GM18520 (cell line): ENCODE results near the gene QRFP.

ENCODE experiments used
- ATAC-seq: cut with Tn5 transposase; IDR thresholded peaks from one replicate; pipeline ENCODE4 v1.9.1; 2021; ENCODE audit not compliant: unreplicated experiment

Gene QRFP

DNA sequence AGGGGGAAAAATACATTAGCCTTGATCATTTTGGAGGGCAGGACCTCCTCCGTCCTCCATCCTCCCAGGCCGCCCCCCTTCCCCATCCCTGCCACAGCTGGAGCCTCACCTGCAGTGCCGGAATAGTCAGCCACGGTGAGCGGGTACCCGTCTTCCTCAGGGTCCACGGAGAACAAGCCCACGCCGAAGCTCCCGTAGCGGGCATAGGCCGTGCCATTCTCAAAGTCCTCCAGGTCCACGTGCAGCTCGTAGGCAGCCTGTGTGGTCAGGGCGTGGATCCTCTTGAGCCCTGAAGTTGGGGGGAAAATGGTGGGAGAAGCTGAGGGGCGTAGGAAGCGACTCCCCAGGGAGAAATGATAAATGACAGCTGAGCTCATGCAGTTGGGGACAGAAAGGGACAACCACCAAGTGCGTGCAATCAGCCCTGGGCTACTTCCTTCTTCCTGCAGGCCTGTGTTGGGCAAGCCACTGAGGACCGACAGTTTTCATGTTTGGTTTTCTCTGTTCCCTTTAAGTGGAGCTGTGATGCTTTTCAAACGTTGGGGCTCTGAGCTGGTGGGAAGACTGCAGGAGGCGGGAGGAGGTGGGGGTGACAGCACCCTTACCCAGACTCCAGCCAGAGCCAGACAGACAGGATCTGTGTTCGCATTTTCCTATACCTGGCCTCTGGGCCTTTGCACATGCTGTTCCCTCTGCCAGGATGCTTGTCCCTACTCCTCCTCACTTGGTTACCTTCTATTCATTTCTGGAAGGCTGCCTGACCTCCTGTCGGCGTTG, 8.7 kb upstream of the QRFP start:
- no peak for ATAC-seq

DNA sequence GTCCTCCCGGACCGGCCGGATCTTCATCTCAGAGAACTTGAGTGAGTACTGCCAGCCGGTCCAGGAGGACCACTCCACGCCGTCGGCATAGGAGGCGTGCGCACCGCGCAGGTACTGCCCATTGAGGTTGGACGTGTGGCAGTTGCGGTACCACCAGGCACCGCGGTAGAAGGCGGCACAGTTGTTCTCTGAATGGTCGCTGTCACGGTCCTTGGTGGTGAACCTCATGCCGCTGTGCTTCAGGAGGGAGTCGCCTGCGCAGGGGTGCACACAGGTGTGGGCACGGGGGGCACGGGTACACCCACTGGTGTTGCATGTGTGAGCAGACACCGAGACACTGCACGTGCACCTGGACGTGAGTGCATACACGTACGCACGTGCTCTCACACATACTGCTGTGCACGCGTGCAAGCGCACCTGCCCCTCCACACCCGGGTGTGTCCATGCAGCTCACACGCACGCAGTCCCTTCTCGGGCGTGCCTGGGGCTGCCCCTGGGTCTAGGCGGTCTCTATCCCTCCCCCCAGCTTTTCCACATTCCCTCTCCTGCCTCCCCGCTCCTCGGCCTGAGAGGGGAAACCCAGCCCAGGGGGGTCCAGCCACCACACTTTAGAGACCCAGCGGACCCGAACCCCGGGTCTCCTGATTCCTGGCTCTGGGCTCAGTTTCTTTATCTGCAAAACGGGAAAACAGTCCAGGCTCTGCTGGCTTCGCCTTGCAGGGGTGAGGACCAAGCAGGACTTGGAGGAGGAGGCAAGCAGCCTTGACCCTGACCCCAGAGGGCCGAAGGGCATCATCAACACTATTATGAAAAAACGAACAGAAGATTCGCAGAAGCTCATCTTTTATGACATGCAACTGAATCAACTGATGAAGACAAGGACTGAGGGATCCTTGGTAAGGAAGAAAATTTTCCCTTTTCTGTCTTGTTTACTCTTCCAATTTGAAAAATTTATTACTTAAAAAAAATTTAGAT, 7.7 kb upstream of the QRFP start:
- ATAC-seq: no peak

- ATAC-seq: no peak
These were observed 6.8 kb upstream of the QRFP start for GRCh38 chr9:130903194-130904069.

- ATAC-seq: no peak
These were observed 5.9 kb upstream of the QRFP start for GRCh38 chr9:130902204-130903185.

DNA sequence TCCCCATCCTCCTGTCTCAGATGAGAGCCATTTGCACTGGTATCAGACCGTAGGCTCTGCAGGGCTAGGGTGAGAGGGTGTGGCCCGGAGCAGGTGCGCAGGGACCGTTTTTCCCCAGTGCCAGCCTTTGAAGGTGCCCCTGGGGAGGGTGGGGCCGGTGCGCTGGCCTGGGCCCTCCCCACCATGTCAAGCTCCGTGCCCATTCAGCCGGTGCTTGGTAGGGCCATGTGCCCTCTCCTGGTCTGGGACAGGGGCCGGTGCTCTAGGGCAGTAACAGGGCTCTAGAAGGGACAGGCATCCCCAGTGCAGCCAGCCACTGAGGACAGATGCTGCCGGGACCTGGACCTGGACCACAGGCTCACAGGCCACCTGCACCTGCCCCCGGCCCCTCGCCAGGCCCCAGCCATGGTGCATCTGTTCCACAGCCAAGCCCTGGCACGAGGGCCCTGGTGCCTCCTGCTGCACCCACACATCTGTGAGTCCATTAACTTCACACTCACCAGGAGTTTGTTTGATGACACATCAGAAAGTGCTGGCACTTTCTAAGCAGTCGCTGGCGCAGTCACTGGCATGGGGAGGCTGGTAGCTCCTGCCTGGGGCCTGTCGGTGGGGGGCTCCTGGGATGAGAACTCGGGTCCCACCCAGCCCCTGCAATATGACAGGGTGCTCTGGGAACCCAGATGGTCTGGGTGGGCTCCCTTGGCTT, 5.0 kb upstream of the QRFP start:
- ATAC-seq: no peak

DNA sequence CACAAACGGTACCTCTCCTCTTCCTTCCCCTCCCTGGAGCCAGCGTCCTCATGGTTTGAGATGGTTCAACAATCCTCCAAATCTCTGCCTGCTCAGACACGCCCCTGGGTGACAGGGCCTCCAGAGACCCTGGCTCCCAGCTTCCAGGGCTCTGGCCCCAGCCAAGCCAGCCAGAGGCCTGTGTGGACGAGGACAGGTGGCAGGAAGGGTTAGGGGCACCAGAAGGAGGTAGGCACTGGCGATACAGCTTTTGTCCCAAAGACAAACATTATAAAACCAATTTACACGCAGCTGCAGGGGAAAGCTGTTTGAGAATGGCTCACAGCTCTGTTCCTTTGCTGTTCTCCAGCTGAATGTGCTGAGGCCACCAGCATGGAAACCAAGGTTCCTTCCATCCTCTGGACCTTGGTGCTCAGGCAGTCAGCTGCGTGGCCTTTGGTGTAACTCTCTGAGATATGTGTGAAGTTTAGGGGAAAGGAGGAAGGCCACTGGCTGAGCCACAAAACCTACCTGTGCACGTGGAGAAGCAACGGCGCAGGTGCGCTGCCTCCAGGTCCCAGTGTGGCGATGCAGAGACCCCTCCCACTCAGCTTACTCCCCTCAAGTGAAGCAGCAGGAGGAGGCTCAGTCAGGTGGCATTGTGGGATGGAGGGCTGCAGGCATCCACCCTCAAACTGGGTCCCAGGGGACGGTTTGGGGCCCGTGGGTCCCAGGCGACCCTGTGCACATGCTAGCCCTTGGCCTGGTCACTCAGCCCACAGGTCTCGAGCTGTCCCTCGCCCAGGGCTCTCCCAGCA, 4.3 kb upstream of the QRFP start:
- no peak for ATAC-seq

GRCh38 chr9:130899051-130899748, 2.6 kb upstream of the QRFP start:
- no peak for ATAC-seq

DNA sequence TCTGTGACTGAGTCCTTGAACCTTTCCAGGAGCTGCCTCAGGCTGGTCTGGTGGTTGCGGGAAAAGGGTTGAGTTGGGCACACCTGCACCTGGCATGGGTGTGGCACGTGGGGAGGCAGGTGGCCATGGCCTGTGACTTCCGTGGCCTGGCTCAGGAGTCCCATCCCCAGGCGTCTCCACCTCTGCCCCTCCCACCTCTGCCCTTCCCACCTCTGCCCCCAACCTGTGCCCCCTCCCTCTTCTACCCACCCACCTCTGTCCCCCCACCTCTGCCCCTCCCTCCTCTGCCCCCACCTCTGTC, 1.9 kb upstream of the QRFP start:
- no peak for ATAC-seq

DNA sequence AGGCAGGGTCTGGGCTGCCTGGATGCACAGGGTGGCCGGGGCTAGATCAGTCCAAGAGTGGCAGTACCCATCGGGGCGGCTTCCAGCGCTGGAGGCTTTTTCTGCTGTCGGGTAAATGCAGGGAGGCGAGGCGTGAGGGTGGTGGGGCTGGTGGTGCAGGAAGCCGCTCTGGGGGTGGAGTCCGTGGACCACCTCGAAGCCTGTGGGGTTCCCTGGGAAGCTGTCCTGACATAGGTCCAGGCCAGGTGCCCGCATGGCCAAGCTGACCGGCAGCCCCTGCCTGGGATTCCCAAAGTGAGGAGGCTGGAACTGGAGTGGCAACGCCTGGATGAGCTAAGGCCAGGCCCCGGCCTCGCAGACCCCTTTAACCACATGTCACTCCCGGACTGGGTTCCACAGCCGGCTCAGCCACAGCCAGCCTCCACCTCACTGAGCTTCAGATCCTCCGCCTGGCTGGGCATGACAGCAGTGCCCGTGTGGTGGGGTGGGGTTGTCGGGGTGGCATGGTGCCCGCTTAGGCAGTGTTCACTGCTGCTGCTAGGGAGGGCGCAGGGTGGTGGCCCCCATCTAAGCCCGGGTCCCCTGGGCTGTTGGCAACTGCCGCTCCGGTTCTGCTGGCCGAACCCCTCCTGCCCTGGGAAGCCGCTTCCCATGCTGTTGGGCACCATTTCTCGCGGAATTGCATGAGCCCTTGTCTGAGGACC, 1.4 kb upstream of the QRFP start:
- ATAC-seq: no peak

DNA sequence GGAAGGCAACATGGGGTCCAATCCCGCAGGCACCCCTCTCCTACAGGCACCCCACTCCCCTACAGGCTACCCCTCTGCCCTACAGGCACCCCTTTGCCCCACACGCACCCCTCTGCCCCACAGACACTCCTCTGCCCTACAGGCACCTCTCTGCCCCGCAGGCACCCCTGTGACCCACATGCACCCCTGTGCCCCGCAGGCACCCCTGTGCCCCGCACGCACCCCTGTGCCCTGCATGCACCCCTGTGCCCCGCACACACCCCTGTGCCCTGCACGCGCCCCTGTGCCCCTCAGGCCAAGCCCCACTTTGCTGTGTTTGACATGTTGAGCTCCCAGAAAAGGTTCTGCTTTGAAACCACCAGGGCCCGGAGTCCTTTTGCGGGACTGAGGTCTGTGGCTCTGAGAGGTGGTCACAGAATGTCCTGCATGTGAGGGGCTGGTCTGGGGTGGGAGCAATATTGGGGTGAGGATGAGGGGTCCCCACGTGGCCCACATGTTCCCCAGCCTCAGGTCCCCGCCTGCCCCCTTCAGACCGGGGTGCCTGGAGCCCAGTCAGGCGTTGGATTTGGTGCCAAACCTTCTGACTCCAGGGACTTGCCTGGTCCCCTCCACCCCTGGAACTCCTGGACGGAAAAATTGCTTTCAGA, 616 bp upstream of the QRFP start:
- ATAC-seq: no peak

GRCh38 chr9:130895481-130896232, 955 bp downstream of the QRFP start:
- no peak for ATAC-seq

DNA sequence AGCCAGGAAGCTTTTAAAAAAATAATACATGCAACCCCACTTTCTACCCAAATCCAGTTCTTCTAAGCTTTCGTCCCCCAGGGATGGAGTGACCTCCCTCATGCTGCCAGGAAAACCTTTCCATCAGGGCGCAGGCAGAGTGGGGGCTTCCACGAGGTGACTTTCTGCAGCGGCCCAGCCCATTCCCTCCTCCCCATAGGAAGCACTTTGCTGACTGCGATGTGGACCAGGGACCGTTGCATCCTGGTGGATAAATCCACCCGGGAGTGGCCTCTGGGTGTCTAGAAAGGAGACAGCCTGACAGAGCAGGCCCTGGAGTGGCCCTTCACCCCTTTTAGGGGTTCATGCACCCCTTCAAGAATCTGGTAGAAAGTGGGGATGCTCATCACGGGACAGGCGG, 1.6 kb downstream of the QRFP start:
- ATAC-seq: no peak

DNA sequence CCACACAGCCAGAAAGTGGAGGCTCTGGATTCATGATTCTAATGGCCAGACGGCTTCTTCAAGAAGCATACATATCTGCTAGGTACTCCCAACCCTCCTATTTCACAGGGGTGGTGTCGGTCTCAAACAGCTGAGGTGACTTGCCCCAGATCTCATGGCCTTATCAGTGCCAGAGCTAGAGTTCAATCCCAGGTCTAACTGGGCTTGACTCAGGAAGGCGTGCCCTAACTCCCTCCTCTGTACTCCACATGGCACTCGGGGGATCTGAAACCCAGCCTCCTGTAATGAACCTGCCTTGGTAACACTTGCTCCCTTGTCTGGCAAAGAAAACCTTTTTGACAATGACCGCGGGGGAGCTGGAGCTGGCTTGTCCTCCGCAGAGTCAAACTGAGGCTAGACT, 2.1 kb downstream of the QRFP start:
- no peak for ATAC-seq

DNA sequence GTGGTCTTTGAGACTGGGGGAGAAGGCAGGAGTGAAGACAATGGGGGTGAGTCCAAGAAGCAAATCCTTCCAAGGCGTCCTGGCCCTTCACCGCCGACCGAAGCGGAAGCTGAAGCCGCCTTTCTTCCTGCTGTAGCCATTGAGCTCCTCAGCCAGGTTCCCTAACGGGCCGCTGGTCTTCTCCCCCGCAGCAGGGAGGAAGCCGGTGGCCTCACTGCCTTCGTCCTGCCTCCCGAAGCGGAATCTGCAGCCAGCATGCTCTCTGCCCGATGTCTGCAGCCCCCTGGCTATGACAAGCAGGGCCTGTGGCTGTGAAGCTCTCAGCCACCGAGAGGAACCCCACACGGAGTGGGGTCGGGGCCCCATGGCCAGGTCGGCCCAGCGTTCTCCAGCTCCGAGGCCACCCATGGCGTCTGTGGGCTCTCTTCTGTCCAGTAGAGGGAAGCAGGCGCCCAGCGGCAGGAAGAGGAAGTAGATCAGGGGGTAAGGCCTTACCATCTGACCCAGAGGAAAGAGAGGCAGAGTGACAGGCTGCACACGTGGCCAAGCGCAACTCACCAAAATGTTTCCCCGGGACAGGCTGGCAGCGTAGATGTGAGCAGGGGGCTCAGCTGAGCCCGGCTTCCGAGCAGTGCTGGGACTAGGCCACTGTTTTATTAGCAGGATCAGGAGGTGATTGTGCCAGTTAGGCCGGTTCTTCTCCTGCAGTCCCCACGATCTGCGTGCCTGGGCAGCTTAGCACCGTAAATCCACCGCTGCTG, 3.1 kb downstream of the QRFP start:
- no peak for ATAC-seq

DNA sequence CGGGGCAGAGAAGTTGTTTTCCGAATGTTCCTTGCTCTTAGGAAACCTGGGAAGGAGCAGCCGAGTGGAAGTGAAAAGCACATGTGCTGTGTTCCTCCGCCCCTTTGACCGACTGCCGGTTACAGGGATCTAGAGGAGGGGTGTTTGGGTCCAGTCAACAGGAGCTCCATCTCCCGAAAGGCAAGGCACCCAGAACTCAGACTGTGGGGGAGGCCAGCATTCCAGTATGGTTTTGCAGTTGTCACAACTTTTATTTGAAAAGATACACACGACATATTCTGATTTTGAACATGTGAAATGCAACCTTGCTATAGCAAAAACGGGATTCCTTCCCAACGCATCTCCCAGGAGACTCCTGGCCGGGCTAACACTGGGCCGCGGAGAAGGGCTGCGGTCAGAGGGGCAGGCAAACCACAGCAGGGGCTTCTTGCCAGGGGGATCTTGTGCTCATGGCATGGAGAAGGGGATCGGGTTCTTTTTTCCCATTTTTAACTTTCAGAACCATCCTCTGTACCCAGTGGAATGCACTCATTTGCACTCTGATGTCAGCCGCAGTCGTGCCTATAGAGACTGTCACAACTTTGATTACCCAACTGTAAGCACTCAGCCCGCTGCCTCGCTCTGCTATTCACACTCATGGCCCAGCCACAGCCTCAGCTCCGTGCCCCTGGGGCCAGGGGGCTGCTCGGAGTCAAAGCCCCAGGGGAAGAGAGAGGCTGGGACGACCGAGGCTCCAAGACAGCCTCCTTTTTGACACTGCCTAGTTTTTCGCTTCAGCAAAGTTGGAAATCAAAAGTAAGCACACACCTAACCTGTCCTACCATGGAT, 3.9 kb downstream of the QRFP start:
- ATAC-seq: no peak
